GM21576 (cell line): ENCODE measurements around the gene CNNM2.
"Not testable (repeated sequence)": the region's sequence is repeated elsewhere in the genome, so short reads cannot be mapped to it uniquely, and the experiment has no call there.

Experiments used
- ATAC-seq: cut with Tn5 transposase; IDR thresholded peaks from one replicate; pipeline ENCODE4 v1.9.1; 2021; ENCODE audit warnings: mild to moderate bottlenecking, moderate library complexity; ENCODE audit not compliant: unreplicated experiment

CNNM2 gene

GRCh38 chr10:102964713-102965112 lies 46.6 kb downstream of the CNNM2 start:
- no peak for ATAC-seq

DNA sequence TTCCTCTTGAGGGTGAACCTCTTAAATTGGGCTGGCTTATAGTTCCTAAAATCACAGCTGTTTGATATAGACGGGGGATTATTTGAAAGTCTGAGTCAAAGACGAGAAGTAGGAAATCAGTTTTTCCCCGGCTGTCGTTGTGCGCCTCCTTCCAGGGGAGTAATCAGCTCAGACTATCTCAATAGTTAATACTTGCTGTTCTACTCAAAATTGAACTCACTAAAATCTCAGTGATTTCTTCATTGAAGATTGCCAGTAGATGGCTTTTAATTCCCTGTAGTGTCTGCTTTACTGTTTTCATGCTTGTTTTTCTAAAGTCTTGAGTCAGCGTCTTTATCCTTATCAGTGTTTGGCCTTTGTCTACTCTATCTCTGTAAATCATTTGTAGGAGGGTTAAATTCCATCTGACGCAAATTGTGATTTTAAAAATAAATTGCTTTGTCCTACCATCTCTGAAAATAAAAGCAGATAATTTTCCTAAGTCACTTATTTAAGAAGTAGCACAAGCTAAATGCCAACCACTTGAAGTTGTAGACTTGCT lies 47.3 kb downstream of the CNNM2 start:
- no peak for ATAC-seq

DNA sequence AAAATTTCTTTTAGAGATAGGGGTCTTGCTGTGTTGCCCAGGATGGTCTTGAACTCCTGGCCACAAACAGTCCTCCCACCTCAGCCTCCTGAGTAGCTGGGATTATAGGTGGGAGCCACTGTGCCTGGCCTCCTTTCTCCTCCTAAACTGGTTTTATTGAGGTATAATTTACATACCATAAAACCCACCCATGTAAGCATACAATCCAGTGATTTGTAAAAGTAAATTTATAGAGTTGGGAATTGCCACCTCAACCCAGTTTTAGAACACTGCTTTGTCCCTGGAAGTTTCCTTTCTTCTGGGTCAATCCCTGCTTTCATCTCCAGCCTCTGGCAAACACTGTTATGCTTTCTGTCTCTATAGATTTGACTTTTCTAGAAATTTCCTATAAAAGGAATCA lies 49.0 kb downstream of the CNNM2 start:
- no peak for ATAC-seq

DNA sequence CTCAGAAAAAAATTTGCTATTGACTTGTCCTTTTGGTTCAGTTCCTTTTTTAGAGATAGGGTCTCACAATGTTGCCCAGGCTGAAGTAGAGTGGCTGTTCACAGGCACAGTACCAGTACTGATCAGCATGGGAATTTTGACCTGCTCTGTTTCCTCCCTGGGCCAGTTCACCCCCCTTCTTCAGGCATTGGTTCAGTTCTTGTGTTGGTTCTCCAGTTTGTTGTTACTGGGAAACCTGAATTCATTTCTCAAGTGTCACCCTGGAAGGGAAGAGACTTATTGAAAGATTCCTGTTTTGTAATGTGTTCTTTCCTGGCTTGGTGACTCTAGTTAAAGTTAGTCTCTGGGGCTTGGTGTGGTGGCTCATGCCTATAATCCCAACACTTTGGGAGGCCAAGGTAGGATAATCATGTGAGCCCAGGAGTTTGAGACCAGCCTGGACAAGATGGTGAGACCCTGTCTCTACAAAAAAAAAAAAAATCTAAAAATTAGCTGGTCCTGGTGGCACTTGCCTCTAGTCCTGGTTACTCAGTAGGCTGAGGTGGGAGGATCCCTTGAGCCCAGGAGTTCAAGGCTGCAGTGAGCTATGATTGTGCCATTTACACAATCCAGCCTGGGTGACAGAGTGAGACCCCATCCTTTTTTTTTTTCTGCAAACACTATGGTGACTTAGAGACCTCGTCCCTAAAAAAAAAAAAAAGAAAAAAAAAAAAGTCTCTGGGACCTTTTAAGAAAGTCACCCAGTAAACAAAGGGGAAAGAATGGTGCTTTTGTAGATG lies 52.7 kb downstream of the CNNM2 start:
- ATAC-seq: no peak

DNA sequence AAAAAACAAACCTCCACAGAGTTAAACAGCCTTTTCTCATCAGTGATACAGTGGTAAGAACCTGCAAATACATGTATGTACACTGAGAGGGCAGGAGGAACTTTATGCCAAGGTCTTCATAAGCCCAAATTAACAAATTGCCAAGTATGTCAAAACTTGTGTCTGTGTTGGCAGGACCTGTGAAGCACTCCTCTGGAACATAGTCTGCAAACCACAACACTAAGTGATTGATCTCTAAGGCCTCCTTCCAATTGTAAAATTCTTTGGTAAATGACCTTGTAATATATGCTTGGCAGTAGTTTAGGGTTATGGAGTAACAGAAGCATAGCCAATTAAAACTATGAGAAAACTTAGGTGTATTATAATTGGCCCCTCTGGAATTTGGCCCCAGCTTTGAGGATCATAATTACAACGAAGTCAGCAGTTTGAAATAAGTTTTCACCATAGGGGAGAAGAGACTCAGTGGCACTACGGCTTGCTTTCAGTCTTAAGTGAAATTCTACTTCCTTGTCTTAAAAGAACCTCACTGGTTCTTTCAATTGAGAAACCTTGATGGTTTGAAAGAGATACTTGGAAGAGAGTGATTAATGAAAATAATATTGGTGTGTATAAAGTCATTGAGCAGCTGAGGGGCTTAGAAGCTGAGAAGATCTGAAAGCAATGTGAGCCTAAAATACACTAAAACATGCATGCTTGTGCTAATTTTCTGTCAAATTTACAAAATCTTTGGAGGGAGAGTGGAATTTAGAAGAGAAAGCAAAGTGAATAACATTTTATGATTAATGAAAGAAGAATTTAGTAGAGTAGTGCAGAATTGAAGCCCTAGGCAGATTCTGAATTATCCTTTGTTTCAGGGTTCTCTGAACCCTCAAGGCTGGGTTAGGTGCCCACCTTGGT lies 57.6 kb downstream of the CNNM2 start:
- no peak for ATAC-seq

DNA sequence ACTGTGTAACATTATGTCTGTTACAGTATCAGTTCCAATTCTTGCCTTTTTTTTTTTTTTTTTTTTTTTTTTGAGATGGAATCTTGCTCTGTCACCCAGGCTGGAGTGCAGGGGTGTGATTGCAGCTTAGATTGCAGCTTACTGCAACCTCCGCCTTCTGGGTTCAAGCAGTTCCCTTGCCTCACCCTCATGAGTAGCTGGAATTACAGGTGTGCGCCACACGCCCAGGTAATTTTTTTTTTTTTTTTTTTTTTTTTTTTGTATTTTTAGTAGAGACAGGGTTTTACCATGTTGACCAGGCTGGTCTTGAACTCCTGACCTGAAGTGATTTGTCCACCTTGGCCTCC lies 58.3 kb downstream of the CNNM2 start:
- not testable (repeated sequence) for ATAC-seq

DNA sequence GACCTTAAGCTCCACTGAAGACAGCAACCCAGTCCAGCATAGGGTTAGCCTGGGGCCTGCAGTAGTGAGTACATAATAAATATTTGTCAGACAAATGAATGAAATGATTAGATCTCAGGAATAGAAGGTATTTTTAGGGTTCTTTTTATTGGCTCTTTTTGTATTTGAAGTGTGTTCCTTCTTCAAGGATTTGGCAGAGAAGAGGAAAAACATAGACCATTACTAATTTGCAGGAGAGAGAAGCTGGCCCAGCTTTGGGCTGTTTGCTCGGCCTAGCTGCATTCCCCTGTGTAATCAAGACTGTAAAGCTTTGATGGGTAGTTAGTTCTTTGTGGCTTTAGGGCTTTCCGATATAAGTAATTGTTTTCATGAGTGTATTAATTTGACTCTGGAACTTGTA lies 64.2 kb downstream of the CNNM2 start:
- ATAC-seq: no peak

- ATAC-seq: no peak
Measured at GRCh38 chr10:102984086-102984485, 66.0 kb downstream of the CNNM2 start.

- ATAC-seq: no peak
Measured at GRCh38 chr10:102985811-102986210, 67.7 kb downstream of the CNNM2 start.

GRCh38 chr10:102988404-102989314 lies 70.6 kb downstream of the CNNM2 start:
- no peak for ATAC-seq

DNA sequence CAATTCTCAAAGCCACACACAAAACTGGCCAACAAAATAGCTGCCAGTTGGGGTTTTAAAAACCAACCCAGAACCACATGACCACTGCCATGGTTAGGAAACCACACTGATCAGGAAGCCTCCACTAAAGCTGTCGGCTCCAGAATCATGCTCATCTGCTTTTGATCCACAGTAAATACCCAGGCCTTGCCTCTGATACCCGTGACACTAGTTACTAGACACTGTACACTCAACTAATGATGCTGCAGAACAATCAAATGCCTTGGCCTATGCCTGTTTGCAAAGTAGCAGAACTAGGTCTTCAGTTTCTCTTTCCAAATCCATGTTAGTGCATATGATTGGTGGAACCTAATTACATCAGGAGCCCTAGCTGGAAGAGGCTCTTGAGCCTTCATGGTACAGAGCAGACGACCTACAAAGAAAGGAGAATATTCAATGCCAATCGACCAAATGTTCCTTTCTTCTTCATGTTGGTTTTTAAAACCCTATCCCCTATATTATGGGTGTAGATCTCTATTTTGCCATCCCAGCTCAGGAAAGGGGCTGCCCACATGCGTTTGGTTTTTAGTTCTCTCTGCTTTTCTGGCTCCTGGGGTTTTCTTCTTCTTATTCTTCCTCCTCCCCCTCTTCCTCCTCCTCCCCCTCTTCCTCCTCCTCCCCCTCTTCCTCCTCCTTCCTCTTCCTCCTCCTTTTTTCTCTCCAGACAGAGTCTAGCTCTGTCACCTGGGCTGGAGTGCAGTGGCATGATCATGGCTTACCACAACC lies 76.6 kb downstream of the CNNM2 start:
- no peak for ATAC-seq

- no peak for ATAC-seq
Measured at GRCh38 chr10:102996876-102997275, 78.8 kb downstream of the CNNM2 start.

DNA sequence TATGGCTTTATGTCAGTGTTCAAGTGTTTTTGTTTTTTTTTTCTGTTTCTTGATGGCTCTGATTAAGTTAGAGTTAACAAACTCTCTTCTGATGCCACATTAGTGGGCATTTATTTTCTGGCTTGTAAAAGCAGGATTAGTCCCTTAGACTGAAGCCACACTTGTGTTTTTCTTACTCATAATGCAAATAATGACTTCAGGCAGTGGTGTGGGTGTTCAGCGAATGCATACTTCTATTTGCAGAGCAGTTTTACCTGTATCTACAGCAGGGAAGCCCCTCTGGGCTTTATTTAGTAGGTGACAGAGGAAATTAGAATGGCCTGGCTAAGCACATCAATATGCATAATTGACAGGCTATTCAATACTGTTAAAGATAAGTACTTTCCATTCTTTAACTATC lies 79.9 kb downstream of the CNNM2 start:
- ATAC-seq: peak; percentile 66

- no peak for ATAC-seq
Measured at GRCh38 chr10:102998399-102998907, 80.4 kb downstream of the CNNM2 start.

- ATAC-seq: not testable (repeated sequence)
Measured at GRCh38 chr10:103000050-103000449, 82.0 kb downstream of the CNNM2 start.

- ATAC-seq: no peak
Measured at GRCh38 chr10:103007017-103007416, 88.9 kb downstream of the CNNM2 start.

DNA sequence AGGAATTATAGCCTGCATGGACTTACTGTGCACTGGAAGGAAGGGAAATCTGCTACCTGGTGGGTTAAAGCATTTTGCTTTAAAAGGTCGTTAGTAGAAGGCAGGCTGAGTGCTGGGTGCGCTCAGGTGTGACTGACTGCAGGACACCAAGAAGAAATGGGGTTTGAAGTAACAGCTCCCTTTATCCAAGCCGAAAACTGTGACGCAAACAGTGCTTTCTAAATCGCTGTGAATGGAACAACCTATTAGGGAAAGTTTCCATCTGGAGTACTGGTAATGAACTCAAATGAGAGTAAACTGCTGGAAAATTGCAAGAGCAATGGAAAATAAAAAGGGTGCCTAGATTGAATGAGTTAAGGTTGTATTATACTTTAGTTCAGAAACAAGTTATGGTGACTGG lies 95.3 kb downstream of the CNNM2 start:
- ATAC-seq: no peak

DNA sequence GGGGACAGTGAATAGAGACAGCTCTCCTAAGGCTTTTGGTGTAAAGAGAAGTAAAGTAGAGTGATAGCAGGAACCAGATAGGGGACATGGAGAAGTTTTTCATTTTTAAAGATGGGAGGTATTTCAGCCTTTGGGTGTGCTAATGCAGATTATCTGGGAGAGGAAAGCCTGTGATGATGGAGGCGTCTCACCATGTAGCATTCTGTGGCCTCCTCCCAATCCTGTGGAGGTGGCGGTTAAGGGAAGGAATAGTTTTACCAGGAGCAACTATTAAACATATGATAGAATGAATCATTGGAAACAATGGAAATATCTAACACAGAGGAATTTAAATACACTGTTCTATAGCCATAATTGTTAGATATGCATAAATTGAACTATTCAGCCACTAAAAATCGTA lies 101.3 kb downstream of the CNNM2 start:
- no peak for ATAC-seq

DNA sequence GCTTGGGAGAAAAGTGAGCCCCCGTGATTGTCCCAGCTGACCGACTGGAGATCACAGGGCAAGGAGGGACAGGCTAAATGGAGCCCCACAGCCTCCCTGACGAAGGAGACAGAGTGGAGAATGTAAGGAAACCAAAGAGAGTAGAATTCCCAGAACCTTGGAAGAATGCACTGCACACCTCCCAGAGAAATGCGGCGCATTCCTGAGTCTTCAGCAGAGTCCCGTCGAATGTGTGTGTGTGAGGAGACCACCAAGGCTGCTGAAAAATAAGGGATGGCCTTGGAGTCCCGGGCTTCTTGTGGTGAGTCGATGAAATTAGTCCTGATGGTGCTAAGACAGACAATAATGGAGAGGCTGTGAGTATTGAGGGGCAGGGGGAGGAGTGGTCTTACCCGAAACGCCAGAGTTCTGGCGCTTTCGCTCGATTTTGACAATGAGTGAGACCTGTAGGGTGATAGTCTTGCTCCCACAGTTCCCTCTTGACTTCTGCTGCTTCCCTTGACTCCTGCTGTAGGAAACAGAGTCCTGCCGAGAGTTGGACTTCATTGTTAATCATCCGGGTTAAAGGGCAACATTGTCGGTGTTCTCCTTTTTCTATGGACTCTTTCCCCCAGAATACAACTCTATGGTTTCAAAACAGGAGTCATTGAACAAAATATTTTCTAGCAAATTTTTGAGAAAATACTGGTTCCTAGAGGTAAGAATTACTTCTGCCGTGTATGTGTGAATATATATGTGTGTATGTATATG lies 103.2 kb downstream of the CNNM2 start:
- ATAC-seq: no peak
